GM10266 (cell line): ENCODE measurements around the gene C20orf144.

ENCODE experiments used
- DNase-seq: peaks from one replicate; pipeline ENCODE4 v3.0.0; 2012; ENCODE audit errors: extremely low spot score
- TF ChIP-seq, protein P1 (sequence below): IDR thresholded peaks from 2 replicates; pipeline ENCODE4 v1.5.1; 2012; ENCODE audit warnings: mild to moderate bottlenecking, low read depth; ENCODE audit not compliant: control insufficient read depth, insufficient read depth; ENCODE audit errors: missing control alignments

The C20orf144 gene

DNA sequence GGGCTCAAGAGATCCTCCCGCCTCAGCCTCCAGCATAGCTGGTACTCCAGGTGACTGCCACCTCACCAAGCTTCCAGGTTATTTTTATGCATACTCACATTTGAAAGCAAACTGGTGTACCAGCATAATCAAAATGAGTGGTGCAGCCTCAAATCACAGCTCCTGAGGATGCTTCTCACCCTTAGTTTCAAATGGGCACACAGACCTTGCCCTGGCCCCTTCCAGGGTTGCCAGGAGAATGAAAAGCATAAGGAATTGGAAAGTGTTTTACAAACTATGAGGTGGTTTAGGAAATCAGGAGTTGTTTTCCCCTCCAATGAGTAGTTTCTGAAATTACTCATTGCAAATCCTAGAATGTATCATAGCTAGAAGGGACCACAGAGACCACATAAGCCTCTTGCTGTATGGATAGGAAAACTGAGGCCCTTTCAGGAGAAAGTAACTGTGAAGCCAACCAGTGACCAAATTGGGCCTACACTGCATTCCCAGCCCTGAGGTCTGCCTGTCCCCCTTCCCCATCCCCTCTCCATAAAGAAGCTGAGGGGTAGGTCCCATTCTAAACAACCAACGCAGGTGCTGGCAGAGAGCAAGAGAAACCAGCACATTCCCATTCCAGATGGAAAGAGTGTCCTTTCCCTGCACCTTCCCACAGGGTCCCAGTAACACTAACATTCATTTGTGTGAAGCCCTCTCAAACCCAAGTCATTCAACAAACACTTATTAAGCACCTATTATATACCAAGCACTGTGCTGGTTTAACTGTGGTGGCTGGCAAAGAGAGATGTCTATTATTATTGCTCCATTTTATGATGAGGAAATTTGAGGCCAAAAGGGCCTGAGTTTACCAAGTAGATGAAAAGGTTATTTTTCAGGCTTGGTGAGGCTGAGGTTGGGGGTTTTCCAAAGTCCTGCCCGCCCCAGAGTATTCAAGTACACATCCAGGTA is 26.1 kb downstream of the C20orf144 start:
- TF ChIP-seq, protein P1, sequence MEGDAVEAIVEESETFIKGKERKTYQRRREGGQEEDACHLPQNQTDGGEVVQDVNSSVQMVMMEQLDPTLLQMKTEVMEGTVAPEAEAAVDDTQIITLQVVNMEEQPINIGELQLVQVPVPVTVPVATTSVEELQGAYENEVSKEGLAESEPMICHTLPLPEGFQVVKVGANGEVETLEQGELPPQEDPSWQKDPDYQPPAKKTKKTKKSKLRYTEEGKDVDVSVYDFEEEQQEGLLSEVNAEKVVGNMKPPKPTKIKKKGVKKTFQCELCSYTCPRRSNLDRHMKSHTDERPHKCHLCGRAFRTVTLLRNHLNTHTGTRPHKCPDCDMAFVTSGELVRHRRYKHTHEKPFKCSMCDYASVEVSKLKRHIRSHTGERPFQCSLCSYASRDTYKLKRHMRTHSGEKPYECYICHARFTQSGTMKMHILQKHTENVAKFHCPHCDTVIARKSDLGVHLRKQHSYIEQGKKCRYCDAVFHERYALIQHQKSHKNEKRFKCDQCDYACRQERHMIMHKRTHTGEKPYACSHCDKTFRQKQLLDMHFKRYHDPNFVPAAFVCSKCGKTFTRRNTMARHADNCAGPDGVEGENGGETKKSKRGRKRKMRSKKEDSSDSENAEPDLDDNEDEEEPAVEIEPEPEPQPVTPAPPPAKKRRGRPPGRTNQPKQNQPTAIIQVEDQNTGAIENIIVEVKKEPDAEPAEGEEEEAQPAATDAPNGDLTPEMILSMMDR = no peak
- no peak for DNase-seq

DNA sequence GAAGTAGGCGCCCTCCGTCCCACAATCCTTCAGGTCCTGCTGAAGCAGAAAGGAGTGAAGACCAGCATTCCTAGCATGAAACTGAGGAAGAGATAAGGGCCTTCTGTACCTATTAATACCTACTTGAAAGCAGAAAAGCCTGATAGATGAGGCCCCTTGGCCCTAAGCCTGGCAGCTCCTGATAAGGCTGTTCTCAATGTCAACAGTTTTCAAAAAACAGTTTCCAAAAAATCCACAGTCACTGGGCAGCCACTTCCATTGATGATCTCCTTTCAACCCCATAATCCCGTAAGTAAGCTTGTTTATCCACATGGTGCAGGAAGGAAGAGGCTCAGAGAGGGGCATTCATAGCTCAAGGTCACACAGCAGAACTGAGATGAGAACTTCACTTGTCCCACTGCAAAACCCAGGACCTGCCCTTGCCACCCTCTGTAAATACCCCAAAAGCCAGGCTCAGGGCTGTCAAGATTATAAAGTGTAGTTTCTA is 26.9 kb downstream of the C20orf144 start:
- no peak for DNase-seq

DNA sequence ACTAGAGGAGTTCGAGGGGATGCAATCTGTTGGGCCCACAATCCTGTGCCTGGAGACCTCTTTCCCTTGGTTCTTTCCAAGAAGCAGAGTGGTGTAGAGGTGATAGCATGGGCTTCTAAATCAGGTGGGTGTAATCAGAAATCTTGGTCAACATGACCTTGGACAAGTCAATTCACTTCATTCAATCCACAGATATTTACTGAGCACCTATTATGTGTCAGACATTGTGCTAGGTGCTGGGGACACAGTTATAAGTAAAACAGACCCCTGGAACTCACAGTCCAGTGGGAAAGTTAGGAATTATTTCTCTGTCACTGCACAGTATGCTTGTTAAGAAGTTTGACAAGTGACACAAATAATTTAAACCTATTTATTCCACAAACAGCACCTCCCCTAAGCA is 27.4 kb downstream of the C20orf144 start:
- TF ChIP-seq, protein P1 = no peak

More for the DNA sequence above, 26.9 kb downstream of the C20orf144 start:
- TF ChIP-seq, protein P1 = no peak

DNA sequence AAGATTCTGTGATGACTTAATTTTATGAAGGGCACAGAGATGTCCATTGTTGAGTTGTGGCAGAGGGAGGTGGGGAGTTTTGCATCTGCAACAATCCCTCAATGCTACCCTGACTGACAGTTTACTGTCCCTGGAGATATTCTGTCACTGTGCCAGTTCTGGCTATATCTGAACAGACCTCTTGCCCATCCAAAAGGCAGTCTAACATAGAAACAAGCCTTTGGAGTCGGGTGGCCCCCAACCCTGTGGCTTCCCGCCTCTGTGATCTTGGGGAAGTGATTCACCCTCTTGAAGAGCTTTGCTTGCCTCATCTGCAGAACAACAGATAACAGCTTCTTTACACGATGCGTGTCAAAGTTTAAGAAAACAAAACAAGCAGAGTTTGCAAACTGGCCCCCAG is 27.8 kb downstream of the C20orf144 start:
- DNase-seq = no peak
- TF ChIP-seq, protein P1 = no peak

More for the DNA sequence above, 27.4 kb downstream of the C20orf144 start:
- DNase-seq = no peak

DNA sequence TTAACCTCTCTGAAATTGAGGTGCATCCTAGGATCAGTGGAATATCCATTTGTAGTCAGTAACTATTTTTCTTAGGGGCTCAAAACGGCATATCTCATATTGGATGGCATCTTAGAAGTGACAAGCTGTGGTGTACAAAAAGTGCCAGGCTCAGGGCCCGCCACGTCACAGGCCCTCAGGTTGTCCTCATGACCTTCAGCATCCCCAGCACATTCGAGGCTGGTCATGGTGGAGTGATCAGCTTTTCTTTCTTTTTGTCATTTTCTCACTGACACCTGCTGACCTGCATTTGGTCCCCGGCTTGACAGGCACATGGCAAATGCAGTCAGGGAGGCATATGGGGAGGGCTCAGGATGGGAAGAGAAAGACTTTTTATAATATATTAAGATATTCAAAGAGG is 31.2 kb downstream of the C20orf144 start:
- TF ChIP-seq, protein P1 = no peak
- no peak for DNase-seq

DNA sequence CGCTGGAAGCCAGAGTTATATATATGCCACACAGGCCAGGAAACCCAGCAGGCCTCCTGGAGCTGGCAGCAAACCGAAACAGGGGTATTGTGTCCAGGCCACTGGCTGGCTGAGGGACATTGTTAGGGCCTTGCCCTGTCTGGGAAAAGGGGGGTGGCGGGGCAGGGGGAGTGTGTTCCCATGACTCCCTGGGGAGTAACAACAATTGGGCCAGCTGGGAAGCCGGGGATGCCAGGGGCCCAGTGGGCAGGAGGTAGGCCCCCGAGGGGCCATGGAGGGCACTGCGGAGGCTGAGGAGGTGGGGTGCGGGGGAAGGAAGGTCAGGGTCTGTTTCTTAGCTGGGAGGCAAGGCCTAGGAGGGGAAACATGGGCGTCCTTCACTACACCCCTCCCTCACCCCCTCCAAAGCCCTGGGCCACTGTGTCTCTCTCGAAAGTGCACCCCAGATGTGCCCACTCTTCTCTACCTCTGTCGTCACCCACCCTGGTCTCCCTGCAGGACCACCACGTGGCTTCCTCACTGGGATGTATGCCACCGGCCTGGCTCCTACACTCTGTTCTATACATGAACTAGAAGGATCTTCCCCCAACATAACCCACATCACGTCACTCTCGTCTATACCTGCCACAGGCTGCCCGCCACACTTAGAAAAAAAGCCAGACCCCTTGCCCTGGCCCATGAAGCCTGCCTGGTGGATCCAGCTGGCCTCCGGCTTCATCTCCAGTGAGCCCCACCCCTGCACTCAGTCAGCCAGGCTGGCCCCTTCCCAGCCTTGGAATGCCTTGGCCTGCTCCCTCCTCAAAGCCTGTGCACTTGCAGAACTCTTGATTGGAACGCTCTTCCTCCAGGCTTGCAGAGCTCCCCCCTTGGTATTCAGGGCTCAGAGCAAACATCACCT is 31.9 kb downstream of the C20orf144 start:
- TF ChIP-seq, protein P1 = no peak
- DNase-seq = no peak
